Measurements from ENCODE around the gene PNPT1. TPM values are rescaled to one million over a fixed set of nuclear protein-coding genes. Genes with fewer than 3 reads are reported as not detected.

PNPT1 gene
- total and polyA plus RNA-seq, 9 of the 15 experiments (the other 6 are each of a cell fraction or from before 2014, with no cell fraction given), result 46.5 to 104 (median 62.7) TPM

DNA sequence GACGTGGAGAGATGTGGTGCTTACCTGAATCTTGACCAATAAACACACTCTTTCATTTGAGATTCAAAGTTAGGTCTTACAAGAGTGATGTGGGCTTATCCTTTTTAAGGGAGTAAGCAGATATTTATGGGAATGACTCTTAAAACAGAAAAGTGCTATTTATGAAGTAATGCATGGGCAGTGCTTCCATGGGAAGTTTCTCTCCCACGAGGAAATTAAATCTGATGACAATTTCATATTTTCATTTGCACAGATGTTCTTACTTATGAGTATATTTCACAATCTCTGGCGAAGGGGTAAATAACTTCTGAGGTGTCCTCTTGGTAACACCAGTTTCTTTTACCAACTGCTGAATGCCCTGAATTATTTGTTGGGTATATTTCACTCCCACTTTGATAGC, 21.0 kb downstream of the PNPT1 start:
- Histone ChIP-seq H3K36me3 (ENCODE audit: control insufficient read depth, insufficient read depth, low read length) (peaks cover 83% of the 10 kb centered on the region), H3K4me1 (replicated peaks in 1 of 2; ENCODE audit: control insufficient read depth in 2 of 2, insufficient read depth in 2 of 2, low read length in 2 of 2) (no peaks in the 10 kb centered on the region), H3K79me2 (ENCODE audit: control insufficient read depth, insufficient read depth, low read length) (no peaks in the 10 kb centered on the region), H2AFZ (ENCODE audit: low read depth, low read length) (no peak overlapping the region), H4K20me1 (replicated peaks; ENCODE audit: control insufficient read depth, insufficient read depth, low read length) (no peaks in the 10 kb centered on the region), H3K27ac (ENCODE audit: extremely low read depth, low read depth, low read length) (no peak overlapping the region), H3K9ac (ENCODE audit: insufficient read depth in 1 of 2, low read depth in 2 of 2, low read length in 2 of 2) (no peak overlapping the region), H3K4me2 (ENCODE audit: insufficient read depth, low read length) (no peak overlapping the region), H3K27me3 (ENCODE audit: control insufficient read depth in 2 of 2, insufficient read depth in 2 of 2, low read length in 2 of 2) (no peaks in the 10 kb centered on the region), H3K9me3 (replicated peaks; ENCODE audit: control insufficient read depth, insufficient read depth, low read depth, low read length) (no peaks in the 10 kb centered on the region), H3K9me1 (ENCODE audit: control insufficient read depth, insufficient read depth, low read length) (no peaks in the 10 kb centered on the region), H3K4me3 (no peak overlapping the region)
- ChIA-PET POLR2A (no interaction called here), CTCF (ENCODE audit: low intra/inter-chr PET ratio) (no interaction called here)
- FAIRE-seq (no peak), DNase-seq (ENCODE audit: extremely low read depth in 1 of 4, low spot score in 3 of 4) (no peak), ATAC-seq (no peak)
- in situ Hi-C loops (cut with MboI) (no loop called here), intact Hi-C loops (cut with micrococcal nuclease) (no loop called here)
- no TSS peak for BruUV-seq (replicated peaks)
- WGBS (ENCODE audit: insufficient coverage, low coverage, missing lambda C conversion rate), result 93% methylated on average over 3 of the region's 3 CpGs
- TF ChIP-seq ZBED1 (IDR thresholded peaks at IDR 0.05), result no peak
- TF ChIP-seq NCOA6 (IDR thresholded peaks at IDR 0.05), result no peak
- TF ChIP-seq, protein P1, sequence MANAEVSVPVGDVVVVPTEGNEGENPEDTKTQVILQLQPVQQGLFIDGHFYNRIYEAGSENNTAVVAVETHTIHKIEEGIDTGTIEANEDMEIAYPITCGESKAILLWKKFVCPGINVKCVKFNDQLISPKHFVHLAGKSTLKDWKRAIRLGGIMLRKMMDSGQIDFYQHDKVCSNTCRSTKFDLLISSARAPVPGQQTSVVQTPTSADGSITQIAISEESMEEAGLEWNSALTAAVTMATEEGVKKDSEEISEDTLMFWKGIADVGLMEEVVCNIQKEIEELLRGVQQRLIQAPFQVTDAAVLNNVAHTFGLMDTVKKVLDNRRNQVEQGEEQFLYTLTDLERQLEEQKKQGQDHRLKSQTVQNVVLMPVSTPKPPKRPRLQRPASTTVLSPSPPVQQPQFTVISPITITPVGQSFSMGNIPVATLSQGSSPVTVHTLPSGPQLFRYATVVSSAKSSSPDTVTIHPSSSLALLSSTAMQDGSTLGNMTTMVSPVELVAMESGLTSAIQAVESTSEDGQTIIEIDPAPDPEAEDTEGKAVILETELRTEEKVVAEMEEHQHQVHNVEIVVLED (CRISPR knock-in tag; IDR thresholded peaks at IDR 0.05), result no peak
- no peak for TF ChIP-seq ZKSCAN1 (IDR thresholded peaks at IDR 0.05; ENCODE audit: low read depth, low read length)
- TF ChIP-seq C11orf30 (IDR thresholded peaks at IDR 0.05; ENCODE audit: low read depth), result no peak
- TF ChIP-seq, protein P2, sequence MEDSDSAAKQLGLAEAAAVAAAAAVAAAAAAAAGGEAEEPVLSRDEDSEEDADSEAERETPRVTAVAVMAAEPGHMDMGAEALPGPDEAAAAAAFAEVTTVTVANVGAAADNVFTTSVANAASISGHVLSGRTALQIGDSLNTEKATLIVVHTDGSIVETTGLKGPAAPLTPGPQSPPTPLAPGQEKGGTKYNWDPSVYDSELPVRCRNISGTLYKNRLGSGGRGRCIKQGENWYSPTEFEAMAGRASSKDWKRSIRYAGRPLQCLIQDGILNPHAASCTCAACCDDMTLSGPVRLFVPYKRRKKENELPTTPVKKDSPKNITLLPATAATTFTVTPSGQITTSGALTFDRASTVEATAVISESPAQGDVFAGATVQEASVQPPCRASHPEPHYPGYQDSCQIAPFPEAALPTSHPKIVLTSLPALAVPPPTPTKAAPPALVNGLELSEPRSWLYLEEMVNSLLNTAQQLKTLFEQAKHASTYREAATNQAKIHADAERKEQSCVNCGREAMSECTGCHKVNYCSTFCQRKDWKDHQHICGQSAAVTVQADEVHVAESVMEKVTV (CRISPR knock-in tag; IDR thresholded peaks at IDR 0.05), result no peak
- TF ChIP-seq CTCFL (IDR thresholded peaks at IDR 0.05; ENCODE audit: borderline replicate concordance, insufficient read depth, low read depth, low read length, poor library complexity, severe bottlenecking), result no peak
- TF ChIP-seq CBX8 (IDR thresholded peaks at IDR 0.05; ENCODE audit: borderline replicate concordance, extremely low read depth, low read depth, low read length, poor library complexity, severe bottlenecking), result no peak
- TF ChIP-seq CBFA2T3 (IDR thresholded peaks at IDR 0.05), result no peak
- TF ChIP-seq ETV5 (CRISPR knock-in tag; IDR thresholded peaks at IDR 0.05; ENCODE audit: low read depth), result no peak
- no peak for TF ChIP-seq SLC30A9 (CRISPR knock-in tag; IDR thresholded peaks at IDR 0.05)
- TF ChIP-seq HDAC8 (tag; IDR thresholded peaks at IDR 0.05), result no peak

Data from K562 (cell line).